Epithelial cell of proximal tubule (primary cell): ENCODE data around the gene FTO. TPM values are rescaled to one million over a fixed set of nuclear protein-coding genes. Genes with fewer than 3 reads are reported as not detected.
A peak's percentile ranks its signal among the peaks of the same experiment; 100 is the strongest.

Source experiments
- DNase-seq: peaks from one replicate; pipeline ENCODE4 v3.0.0-alpha.2; 2011; ENCODE audit warnings: low read depth
- H3K4me3 ChIP-seq: 2 replicates; pipeline ENCODE4 v1.5.1; 2011; ENCODE audit warnings: low read depth, mild to moderate bottlenecking, low read length
- CTCF ChIP-seq: conservative IDR thresholded peaks from 2 replicates; pipeline ENCODE4 v1.5.1; 2012; ENCODE audit warnings: low read depth, mild to moderate bottlenecking, low read length
- total RNA-seq: library from RNA; depleted of rRNA; stranded (reverse); fragments of >200 nt; gene quantifications from 2 replicates; pipeline ENCODE4 v1.2.3, GENCODE V29; 2015

FTO gene
- total RNA-seq, 1 donor from 2014 or later = 62.7 TPM

- TF ChIP-seq CTCF = no peak
- H3K4me3 ChIP-seq = no peak overlapping the region
- DNase-seq = no peak
Measured at GRCh38 chr16:53736297-53736696, 32.3 kb downstream of the FTO start.

- no peak overlapping the region for H3K4me3 ChIP-seq
- no peak for TF ChIP-seq CTCF
- no peak for DNase-seq
Measured at GRCh38 chr16:53737552-53737951, 33.6 kb downstream of the FTO start.

GRCh38 chr16:53740476-53740875 is 36.5 kb downstream of the FTO start:
- no peak for DNase-seq
- TF ChIP-seq CTCF = no peak
- H3K4me3 ChIP-seq = no peak overlapping the region

- no peak for TF ChIP-seq CTCF
- no peak for DNase-seq
- no peak overlapping the region for H3K4me3 ChIP-seq
Measured at GRCh38 chr16:53740933-53741531, 37.1 kb downstream of the FTO start.

DNA sequence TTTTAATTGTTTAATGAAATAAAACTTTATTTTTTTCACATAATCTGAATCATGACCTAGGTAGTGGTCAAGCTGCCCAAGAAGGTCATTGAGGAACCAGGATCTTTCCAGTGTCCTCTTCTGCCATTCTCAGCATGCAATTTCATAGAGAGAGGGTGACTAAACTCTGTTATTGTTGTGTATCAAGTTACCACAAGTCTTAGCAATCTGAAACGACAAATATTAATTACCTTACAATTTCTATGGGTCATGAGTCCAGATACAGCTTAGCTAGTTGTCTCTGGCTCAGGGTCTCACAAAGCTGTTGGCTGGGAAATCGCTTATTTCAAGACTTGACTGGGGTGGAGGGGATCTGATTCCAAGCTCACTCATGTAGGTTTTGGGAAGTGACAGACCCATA is 37.6 kb downstream of the FTO start:
- no peak overlapping the region for H3K4me3 ChIP-seq
- TF ChIP-seq CTCF = no peak
- no peak for DNase-seq

GRCh38 chr16:53743149-53743566 is 39.2 kb downstream of the FTO start:
- no peak for DNase-seq
- peak; percentile 86 for TF ChIP-seq CTCF

GRCh38 chr16:53744449-53744848 is 40.5 kb downstream of the FTO start:
- no peak for DNase-seq
- no peak overlapping the region for H3K4me3 ChIP-seq
- no peak for TF ChIP-seq CTCF

More at GRCh38 chr16:53743149-53743566, 39.2 kb downstream of the FTO start:
- H3K4me3 ChIP-seq = no peak overlapping the region
